Lower leg skin (tissue), 3 donors: ENCODE measurements around the gene MYB.

Experiments
- POLR2A ChIP-seq, 2 donors: fragments of 450-650 bp; IDR thresholded peaks; one replicate each; pipeline ENCODE4 v1.6.1; 2016 to 2017; ENCODE audit warnings: antibody characterized with exemption in 2 of 2, mild to moderate bottlenecking in 1 of 2, moderate library complexity in 1 of 2
- TF ChIP-seq, protein P1 (sequence below), 3 donors: fragments of 450-650 bp; IDR thresholded peaks; one replicate each; pipeline ENCODE4 v1.5.1; 2016; ENCODE audit warnings: antibody characterized with exemption in 3 of 3, mild to moderate bottlenecking in 3 of 3, moderate library complexity in 2 of 3

DNA sequence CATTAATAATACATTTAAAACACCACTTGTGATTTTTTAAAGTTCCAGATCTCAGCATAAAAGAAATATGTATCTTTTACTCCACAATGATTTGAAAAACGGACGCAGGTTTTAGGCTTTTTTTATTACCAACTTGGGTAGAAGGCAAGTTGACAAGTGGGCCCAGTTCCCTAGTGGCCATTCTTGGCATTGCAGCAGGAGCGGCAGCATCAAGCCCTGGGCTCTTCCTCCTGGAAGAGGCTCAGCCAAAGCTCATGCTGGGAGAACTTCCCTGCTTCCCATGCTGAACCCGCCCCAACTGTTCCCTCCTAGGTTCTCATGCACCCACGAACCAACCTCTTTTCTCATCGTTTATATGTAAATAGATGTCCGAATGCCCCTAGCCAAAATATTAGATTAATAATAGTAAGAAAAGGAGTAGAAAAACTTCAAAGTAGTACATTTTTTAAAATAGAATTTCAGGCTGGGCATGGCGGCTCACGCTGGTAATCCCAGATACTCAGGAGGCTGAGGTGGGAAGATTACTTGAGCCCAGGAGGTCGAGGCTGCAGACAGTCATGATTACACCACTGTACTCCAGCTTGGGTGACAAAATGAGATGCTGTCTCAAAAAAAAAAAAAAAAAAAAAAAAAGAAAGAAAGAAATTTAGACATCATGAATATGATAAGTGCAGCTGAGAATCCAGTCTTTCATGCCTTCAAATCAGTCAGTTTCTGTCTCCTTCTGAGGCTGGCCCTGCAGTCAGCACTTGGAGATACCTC is 18.2 kb upstream of the MYB start:
- TF ChIP-seq, protein P1, sequence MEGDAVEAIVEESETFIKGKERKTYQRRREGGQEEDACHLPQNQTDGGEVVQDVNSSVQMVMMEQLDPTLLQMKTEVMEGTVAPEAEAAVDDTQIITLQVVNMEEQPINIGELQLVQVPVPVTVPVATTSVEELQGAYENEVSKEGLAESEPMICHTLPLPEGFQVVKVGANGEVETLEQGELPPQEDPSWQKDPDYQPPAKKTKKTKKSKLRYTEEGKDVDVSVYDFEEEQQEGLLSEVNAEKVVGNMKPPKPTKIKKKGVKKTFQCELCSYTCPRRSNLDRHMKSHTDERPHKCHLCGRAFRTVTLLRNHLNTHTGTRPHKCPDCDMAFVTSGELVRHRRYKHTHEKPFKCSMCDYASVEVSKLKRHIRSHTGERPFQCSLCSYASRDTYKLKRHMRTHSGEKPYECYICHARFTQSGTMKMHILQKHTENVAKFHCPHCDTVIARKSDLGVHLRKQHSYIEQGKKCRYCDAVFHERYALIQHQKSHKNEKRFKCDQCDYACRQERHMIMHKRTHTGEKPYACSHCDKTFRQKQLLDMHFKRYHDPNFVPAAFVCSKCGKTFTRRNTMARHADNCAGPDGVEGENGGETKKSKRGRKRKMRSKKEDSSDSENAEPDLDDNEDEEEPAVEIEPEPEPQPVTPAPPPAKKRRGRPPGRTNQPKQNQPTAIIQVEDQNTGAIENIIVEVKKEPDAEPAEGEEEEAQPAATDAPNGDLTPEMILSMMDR (IDR thresholded peaks at IDR 0.05) = no peak
- TF ChIP-seq POLR2A (IDR thresholded peaks at IDR 0.05) = no peak
